GM19372 (cell line): ENCODE measurements around the gene C1QA.
"Not testable (repeated sequence)": the region's sequence is repeated elsewhere in the genome, so short reads cannot be mapped to it uniquely, and the experiment has no call there.

Experiments used
- ATAC-seq: cut with Tn5 transposase; IDR thresholded peaks from one replicate; pipeline ENCODE4 v1.9.1; 2021; ENCODE audit warnings: mild to moderate bottlenecking, low read depth, moderate library complexity; ENCODE audit not compliant: unreplicated experiment

The C1QA gene

GRCh38 chr1:22668840-22669239, 32.4 kb downstream of the C1QA start:
- ATAC-seq, result not testable (repeated sequence)

GRCh38 chr1:22670352-22670975, 34.0 kb downstream of the C1QA start:
- ATAC-seq, result no peak

DNA sequence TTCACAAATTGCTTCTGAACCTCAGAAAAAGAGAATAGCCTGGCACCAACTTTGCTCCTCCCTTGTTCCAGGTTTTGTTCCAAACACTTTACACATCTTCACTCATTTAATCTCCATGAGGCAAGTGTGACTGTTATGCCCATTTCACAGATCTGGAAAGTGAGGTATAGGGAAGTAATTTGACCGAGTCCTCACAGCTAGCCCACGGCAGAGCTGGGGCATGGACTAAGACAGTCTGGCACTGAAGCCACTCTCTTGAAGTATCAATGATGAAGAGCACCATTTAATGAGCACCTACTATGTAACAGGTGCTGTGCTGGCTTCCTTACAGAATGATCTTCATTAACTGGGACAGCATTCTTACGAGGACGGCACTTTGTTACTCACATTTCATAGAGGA, 35.6 kb downstream of the C1QA start:
- ATAC-seq, result no peak

DNA sequence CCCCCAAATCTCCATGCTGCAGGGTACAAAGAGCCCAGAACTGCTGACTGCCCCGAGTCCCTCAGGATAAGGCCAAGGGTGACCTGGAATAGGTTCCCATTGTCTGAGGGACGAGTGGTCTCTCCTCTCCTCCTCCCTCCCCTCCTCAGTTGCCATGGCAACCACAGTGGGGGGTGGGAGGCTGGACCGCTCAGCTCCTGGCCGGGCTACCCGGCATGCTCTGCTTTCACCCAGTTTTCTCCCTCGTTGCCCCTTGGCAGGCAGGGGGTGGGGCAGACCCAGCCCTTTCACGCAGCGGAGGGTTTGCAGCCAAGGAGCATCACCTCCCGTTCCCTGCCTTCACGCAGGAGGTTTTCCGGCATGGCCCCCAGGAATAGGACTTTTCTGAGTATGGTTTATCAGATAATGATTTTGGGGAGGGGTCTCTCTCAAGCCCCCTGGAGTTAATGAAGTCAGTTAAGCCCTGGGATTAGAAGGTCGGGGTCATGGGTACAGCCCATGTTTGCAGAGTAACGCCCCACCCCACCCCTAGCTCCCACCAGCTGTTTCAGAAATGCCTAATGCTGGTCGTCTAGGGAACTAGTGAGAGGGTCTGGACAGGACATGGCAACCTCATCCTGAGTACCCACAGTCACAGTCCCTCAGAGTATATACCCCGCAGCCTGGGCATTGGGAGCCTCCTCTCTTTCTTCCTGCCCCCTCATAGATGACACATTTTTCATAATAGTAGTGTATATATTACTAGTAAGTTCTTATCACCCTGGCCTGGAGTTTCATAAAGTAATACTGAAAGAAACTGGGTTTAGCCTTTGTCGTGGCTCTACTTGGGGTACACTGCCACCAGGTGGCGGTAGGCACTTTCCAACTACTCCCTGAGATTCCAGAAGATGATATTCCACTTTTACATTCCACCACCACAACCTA, 37.3 kb downstream of the C1QA start:
- no peak for ATAC-seq

GRCh38 chr1:22674410-22674749, 38.0 kb downstream of the C1QA start:
- ATAC-seq, result no peak

DNA sequence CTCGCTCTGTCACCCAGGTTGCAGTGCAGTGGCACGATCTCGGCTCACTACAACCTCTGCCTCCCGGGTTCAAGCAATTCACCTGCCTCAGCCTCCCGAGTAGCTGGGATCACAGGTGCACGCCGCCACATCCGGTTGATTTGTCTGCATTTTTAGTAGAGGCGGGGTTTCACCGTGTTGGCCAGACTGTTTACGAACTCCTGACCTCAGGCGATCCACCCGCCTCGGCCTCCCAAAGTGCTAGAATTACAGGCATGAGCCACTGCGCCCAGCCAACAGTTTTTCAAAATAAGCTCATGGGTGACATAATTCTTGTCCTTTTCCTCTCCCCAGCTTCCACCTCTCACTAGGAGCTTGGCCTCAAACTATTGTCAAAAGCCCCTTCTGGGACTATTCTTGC, 39.7 kb downstream of the C1QA start:
- not testable (repeated sequence) for ATAC-seq

DNA sequence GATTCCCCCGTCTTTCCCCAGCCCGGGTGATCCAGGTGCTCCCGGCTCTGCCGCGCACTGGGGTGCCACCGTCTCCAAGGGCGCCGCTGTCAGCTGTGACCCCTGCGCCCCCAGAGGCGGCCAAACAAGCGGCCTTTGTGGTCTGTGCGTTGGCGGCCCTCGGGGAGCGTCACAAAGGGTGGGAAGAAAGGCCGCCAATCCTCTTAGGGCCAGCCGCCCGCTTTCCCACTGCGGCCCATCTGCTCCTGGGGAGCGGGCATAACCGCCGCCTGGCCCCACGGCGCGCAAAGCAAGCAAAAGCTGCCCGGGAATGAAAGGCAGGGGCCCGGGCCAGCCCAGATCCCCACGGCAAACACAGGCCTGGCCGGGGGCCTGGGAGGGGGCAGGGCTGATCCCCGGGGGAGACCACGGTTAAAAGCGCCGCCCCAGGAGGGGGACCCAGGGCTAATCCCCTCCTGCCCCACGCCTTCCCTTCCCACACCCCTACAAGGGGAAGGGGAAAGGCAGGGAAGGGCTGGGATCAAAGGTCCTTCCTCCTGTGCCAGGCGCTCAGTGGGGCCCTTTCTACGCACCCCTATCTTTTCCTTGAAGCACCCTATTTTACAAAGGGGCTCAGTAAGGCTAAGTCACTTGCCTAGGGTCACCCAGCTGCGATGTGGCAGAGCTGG, 40.6 kb downstream of the C1QA start:
- no peak for ATAC-seq

DNA sequence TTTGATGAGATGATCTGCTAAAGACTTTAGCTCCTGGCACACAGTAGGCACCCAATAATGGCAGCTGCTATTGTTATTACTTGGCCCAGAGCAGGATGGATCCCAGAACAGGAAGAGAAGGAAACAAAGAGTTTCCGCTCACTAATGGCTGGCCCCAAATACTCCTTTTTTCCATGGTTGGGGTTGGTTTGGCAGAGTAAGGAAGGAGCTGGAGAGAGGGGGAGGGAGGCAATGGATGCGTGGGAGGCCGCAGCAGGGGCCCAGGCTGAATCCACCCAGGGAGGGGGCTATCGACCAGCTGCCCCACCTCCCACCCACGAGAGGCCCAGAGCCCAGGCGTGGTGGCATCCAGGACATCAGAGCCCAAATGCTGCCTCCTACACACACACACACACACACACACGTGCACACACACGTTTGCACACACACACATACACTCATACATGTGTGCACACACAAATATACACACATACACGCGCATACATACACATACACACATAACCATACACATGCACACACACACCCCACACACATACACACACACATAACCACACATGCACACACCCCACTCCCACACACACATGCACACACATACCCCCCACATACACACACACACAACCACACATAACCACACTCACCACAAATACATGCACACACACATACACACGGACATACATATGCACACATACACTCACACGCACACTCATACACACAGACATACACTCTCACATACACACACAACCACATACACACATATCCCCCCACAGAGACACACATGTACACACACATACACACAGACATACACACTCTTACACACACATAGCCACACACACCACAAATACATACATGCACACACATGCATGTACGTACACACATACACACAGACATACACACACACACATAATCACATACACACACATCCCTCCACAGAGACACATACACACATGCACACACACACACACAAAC, 41.8 kb downstream of the C1QA start:
- ATAC-seq, result no peak

DNA sequence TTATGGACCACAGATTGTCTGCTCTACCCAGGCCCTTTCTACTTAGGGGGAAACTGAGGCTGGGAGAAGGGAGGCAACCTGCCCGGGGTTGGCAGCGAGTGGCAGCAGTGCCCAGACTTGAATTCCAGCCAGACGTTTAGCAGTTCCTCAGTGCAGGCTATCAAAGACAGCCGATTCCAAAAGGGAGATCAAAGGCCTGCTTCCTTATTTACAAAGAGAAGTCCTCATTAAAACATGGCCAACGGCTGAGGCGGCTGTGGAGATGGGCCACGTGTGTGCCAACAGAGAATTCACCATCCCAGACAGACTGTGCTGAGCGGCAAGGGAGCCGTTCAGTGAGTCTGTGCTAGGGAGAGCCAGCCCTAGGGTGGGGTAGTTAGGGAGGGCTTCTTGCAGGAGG, 44.3 kb downstream of the C1QA start:
- ATAC-seq, result no peak

DNA sequence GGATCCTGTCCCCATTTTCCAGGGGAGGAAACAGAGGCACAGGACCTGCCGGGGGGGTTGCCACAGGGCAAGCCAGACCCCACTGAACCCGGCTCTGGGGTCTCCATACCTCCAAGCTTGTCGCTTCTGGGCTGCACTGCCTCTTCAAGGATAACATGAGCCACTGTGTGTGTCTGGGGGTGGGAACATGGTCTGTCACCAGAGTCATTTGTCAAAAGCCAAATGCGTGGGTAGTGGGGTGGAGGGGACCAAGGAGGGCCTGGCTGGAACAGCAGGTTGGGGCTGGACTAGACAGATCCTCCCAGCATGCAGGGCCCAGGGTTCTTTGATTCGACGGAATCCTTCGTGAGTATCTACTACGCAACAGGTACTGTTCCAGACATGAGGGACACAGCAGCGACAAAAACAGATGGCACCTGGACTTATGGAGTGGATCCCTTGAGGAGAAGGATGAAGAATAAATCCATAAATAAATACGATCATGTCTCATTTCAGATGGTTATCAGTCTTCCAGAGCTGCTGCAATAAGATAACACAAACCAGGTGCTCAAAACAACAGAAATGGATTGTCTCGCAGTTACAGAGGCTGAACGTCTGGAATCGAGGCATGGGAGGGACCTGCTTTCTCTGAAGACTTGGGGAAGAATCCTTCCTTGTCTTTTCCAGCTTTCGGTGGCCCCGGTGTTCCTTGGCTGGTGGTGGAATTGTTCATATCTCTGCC, 45.3 kb downstream of the C1QA start:
- ATAC-seq, result no peak

- no peak for ATAC-seq
Measured at GRCh38 chr1:22683547-22683946, 47.1 kb downstream of the C1QA start.

- ATAC-seq, result no peak
Measured at GRCh38 chr1:22685591-22686059, 49.2 kb downstream of the C1QA start.

- no peak for ATAC-seq
Measured at GRCh38 chr1:22687191-22687590, 50.8 kb downstream of the C1QA start.

DNA sequence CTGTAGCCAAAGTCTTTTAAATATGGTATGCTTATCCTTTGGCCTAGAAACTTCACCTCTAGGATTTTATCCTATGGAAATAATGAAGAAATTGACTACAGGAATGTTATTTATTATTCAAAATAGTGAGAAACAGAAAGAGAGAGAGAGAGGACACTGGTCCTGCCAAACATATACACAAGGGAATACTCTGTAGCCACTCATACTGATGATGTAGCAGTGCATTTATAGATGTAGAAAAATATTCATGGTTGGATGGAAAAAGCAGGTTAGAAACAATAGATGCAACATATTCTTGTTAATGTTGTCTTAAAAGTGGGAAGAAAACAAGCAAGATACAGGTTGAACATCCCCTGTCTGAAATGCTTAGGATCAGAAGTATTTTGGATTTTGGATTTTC, 52.0 kb downstream of the C1QA start:
- ATAC-seq, result no peak
